WERI-Rb-1 (cell line): ENCODE results near the gene NPBWR2.
A peak's percentile ranks its signal among the peaks of the same experiment; 100 is the strongest.

Source experiments
- DNase-seq: peaks from one replicate; pipeline ENCODE4 v3.0.0-alpha.2; 2020
- H3K27ac ChIP-seq: fragments of 250-450 bp; sonication (Bioruptor Pico); 2 replicates; pipeline ENCODE4 v1.5.1; 2020; ENCODE audit warnings: mild to moderate bottlenecking, moderate library complexity
- H3K27me3 ChIP-seq: fragments of 250-450 bp; sonication (Bioruptor Pico); 2 replicates; pipeline ENCODE4 v1.5.1; 2021; ENCODE audit warnings: mild to moderate bottlenecking, low read depth, moderate library complexity; ENCODE audit not compliant: insufficient read depth, severe bottlenecking
- H3K36me3 ChIP-seq: fragments of 250-450 bp; sonication (Bioruptor Pico); 2 replicates; pipeline ENCODE4 v1.5.1; 2020; ENCODE audit warnings: mild to moderate bottlenecking, moderate library complexity
- H3K4me3 ChIP-seq: 2 replicates; pipeline ENCODE4 v1.5.1; 2011; ENCODE audit warnings: low read depth, mild to moderate bottlenecking, control low read depth, low read length
- H3K9me3 ChIP-seq: fragments of 250-450 bp; sonication (Bioruptor Pico); 2 replicates; pipeline ENCODE4 v1.5.1; 2021; ENCODE audit warnings: mild to moderate bottlenecking, moderate library complexity; ENCODE audit not compliant: severe bottlenecking
- TF ChIP-seq, protein P1 (sequence below): IDR thresholded peaks from 2 replicates; pipeline ENCODE4 v1.5.1; 2011; ENCODE audit warnings: low read depth, mild to moderate bottlenecking, control low read depth, inconsistent platforms, low read length

NPBWR2 gene

DNA sequence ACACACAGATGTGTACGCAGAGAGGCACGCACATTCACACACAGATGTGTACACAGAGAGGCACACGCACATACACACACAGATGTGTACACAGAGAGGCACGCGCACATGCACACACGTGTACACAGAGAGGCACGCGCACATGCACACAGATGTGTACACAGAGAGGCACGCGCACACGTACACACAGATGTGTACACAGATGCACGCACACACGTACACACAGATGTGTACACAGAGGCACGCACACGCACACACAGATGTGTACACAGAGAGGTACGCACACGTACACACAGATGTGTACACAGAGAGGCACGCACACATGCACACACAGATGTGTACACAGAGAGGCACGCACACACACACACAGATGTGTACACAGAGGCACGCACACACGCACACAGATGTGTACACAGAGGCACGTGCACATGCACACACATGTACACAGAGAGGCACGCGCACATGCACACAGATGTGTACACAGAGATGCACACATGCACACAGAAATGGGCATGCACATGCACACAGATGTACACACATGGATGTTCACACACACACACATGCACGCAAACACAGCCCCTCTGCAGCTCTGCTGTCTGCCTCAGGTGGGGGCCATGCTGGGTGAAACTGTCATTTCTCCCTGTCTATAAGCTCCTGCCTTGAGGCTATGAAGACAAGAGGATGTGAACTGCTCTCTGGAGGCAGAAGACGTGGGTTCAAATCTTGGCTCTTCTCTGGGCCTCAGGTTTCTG lies 42.6 kb upstream of the NPBWR2 start:
- H3K36me3 ChIP-seq: no peaks in the 10 kb centered on the region
- no peaks in the 10 kb centered on the region for H3K27me3 ChIP-seq
- no peaks in the 10 kb centered on the region for H3K9me3 ChIP-seq
- TF ChIP-seq, protein P1, sequence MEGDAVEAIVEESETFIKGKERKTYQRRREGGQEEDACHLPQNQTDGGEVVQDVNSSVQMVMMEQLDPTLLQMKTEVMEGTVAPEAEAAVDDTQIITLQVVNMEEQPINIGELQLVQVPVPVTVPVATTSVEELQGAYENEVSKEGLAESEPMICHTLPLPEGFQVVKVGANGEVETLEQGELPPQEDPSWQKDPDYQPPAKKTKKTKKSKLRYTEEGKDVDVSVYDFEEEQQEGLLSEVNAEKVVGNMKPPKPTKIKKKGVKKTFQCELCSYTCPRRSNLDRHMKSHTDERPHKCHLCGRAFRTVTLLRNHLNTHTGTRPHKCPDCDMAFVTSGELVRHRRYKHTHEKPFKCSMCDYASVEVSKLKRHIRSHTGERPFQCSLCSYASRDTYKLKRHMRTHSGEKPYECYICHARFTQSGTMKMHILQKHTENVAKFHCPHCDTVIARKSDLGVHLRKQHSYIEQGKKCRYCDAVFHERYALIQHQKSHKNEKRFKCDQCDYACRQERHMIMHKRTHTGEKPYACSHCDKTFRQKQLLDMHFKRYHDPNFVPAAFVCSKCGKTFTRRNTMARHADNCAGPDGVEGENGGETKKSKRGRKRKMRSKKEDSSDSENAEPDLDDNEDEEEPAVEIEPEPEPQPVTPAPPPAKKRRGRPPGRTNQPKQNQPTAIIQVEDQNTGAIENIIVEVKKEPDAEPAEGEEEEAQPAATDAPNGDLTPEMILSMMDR: no peak
- DNase-seq: no peak
- no peak overlapping the region for H3K27ac ChIP-seq
- no peak overlapping the region for H3K4me3 ChIP-seq

DNA sequence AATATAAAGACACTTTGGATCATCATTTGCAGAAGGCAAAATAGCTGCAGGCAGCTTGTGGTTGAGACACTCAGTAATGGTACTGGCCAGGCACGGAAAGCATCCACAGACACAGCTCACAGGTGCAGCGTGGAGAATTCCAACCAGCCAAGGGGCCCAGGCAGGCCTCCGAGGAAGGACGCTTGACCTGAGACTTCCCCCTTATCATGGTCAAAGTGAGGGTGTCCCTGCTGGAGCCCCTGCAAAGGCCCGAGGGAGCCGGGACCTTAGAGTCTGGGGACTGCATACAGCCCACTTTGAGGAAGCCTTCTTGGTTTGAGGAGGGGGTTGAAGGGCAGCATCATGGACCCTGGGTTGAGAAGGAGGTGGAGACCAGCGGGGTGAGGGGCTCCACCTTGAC lies 41.8 kb upstream of the NPBWR2 start:
- no peak overlapping the region for H3K4me3 ChIP-seq
- H3K9me3 ChIP-seq: no peaks in the 10 kb centered on the region
- H3K27ac ChIP-seq: no peak overlapping the region
- TF ChIP-seq, protein P1: no peak
- no peak for DNase-seq
- H3K27me3 ChIP-seq: no peaks in the 10 kb centered on the region
- H3K36me3 ChIP-seq: no peaks in the 10 kb centered on the region

DNA sequence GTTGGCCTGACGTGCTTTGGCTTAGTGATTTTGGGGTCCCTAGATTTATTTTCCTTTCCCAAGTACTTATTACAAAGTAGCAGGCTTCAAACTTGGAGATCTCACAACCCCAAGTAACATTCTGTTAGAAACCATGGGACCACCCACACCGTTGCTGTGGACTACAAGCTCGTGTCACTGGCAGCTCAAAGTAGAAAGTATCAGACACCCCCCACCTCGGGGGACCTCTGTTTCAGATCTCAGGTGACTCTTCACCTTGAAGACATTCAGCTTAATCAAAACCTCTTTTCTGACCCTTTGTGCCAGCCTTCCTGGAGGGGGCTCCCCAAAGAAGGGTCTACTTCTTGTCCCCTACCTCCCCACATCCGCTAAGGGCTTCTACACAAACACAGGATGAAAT lies 41.2 kb upstream of the NPBWR2 start:
- H3K27ac ChIP-seq: no peak overlapping the region
- H3K4me3 ChIP-seq: no peak overlapping the region
- no peak for DNase-seq
- TF ChIP-seq, protein P1: no peak
- no peaks in the 10 kb centered on the region for H3K36me3 ChIP-seq
- no peaks in the 10 kb centered on the region for H3K9me3 ChIP-seq
- H3K27me3 ChIP-seq: no peaks in the 10 kb centered on the region

DNA sequence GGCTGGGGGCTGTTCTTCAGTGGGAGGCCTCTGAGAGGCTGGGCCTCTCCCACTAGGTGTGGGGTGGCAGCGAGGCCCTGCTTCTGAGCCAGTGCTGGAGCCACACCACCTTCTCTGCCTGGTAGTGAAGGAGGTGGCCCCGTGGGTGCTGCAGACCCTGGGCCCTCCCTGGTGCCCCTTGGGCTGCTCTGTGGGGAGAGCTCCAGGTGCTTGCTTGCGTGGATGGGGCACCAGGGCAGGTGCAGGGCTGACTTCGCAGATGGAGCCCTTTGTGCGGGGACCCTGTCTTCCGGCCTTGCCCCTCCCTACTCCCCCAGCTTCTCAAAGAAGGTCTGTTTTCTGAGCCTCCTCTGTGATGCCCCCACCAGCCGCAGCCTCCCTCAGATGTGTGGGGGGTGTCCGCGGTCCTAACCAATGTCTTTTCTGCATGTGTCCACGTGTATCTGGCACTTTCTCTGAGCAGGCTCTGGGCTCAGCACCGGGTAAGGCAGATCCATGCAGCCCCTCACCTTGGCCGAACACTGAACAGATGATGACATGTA lies 39.6 kb upstream of the NPBWR2 start:
- no peaks in the 10 kb centered on the region for H3K36me3 ChIP-seq
- no peak for DNase-seq
- TF ChIP-seq, protein P1: no peak
- no peak overlapping the region for H3K4me3 ChIP-seq
- H3K9me3 ChIP-seq: no peaks in the 10 kb centered on the region
- no peak overlapping the region for H3K27ac ChIP-seq
- no peaks in the 10 kb centered on the region for H3K27me3 ChIP-seq

DNA sequence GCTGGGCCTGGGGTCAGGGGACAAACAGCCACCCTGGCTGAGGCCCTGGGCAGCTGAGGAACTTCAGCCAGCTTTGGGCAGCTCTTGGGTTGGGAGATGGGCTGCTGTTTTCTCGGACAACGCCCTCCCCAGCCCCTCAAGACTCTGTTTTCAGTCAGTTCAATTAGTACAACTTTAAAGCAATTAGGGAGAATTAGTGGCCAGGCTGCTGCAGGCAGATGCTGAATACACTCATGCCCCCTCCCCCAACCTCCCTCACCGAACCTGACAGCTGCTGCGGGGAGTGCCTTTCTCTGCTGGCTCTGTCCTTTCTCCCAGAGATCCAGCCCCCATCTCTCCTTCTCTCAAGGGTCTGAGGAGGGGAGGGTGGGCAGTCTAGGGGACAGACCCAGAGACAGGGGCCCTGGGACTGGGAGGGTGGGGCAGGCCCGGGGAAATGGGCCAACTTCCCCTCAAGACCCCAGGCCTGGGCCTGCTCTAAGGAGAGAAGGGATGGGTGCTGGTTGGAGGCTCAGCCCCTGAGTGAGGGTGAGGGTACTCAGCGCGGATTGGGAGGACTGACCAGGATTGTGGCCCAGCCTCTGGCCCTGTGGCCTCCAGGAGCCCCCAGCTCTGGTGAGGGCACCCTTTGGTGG lies 39.1 kb upstream of the NPBWR2 start:
- H3K4me3 ChIP-seq: no peak overlapping the region
- H3K27me3 ChIP-seq: no peaks in the 10 kb centered on the region
- DNase-seq: peak; percentile 33
- TF ChIP-seq, protein P1: no peak
- H3K36me3 ChIP-seq: no peaks in the 10 kb centered on the region
- no peaks in the 10 kb centered on the region for H3K9me3 ChIP-seq
- H3K27ac ChIP-seq: no peak overlapping the region
